T-helper 17 cell (primary cell): ENCODE data around the gene MAGI1. TPM values are rescaled to one million over a fixed set of nuclear protein-coding genes. Genes with fewer than 3 reads are reported as not detected.

Experiments
- ATAC-seq: fragments of 150-1000 bp; cut with Tn5 transposase; 2 replicates; pipeline ENCODE4 v1.10.0; 2021; ENCODE audit warnings: mild to moderate bottlenecking, moderate library complexity
- DNase-seq, 3 donors: peaks; one replicate each; pipeline versions ENCODE4 v3.0.0 to v3.0.0-alpha.2; 2020 to 2021
- H3K9me3 ChIP-seq: one replicate; pipeline ENCODE4 v1.7.0; 2013; ENCODE audit warnings: low read length, mild to moderate bottlenecking; ENCODE audit not compliant: control insufficient read depth, poor library complexity, severe bottlenecking
- H3K27ac Mint-ChIP-seq: one replicate; pipeline ENCODE4 v1.8.0; 2022; ENCODE audit warnings: mild to moderate bottlenecking, moderate library complexity, mixed read lengths
- H3K27me3 Mint-ChIP-seq: one replicate; pipeline ENCODE4 v1.8.0; 2022; ENCODE audit warnings: mixed read lengths
- H3K36me3 Mint-ChIP-seq: one replicate; pipeline ENCODE4 v1.8.0; 2022; ENCODE audit warnings: low read depth, mixed read lengths
- H3K4me1 Mint-ChIP-seq: one replicate; pipeline ENCODE4 v1.8.0; 2022; ENCODE audit warnings: mild to moderate bottlenecking, mixed read lengths
- H3K4me3 Mint-ChIP-seq: one replicate; pipeline ENCODE4 v1.8.0; 2022; ENCODE audit warnings: mild to moderate bottlenecking, moderate library complexity, mixed read lengths
- total RNA-seq, 4 donors: library from RNA in 2 of 4; stranded (reverse) in 2 of 4; gene quantifications; one replicate each; pipeline ENCODE4 v1.2.3 and lab custom pipeline; 2022 to 2026

Gene MAGI1
- total RNA-seq, 2 donors from 2014 or later: not detected

- H3K27me3 Mint-ChIP-seq: no peaks in the 10 kb centered on the region
- no peak for ATAC-seq
- DNase-seq: no peak
- no peak overlapping the region for H3K4me3 Mint-ChIP-seq
- H3K4me1 Mint-ChIP-seq: no peaks in the 10 kb centered on the region
- H3K27ac Mint-ChIP-seq: no peak overlapping the region
- no peaks in the 10 kb centered on the region for H3K36me3 Mint-ChIP-seq
- H3K9me3 ChIP-seq: no peaks in the 10 kb centered on the region
These were observed 723.8 kb downstream of the MAGI1 start for GRCh38 chr3:65314916-65315315.

- no peak for ATAC-seq
- Mint-ChIP-seq H3K4me1 (no peaks in the 10 kb centered on the region), H3K27me3 (no peaks in the 10 kb centered on the region), H3K4me3 (no peak overlapping the region), H3K27ac (no peak overlapping the region), H3K36me3 (no peaks in the 10 kb centered on the region)
- H3K9me3 ChIP-seq: no peaks in the 10 kb centered on the region
- no peak for DNase-seq
These were observed 724.4 kb downstream of the MAGI1 start for GRCh38 chr3:65314269-65314668.

- Mint-ChIP-seq H3K27ac (no peak overlapping the region), H3K27me3 (no peaks in the 10 kb centered on the region), H3K36me3 (no peaks in the 10 kb centered on the region), H3K4me3 (no peak overlapping the region), H3K4me1 (no peaks in the 10 kb centered on the region)
- ATAC-seq: no peak
- H3K9me3 ChIP-seq: no peaks in the 10 kb centered on the region
- DNase-seq: no peak
These were observed 725.1 kb downstream of the MAGI1 start for GRCh38 chr3:65313666-65314065.

GRCh38 chr3:65305836-65306235, 732.9 kb downstream of the MAGI1 start:
- H3K9me3 ChIP-seq: no peaks in the 10 kb centered on the region
- Mint-ChIP-seq H3K4me1 (no peaks in the 10 kb centered on the region), H3K27me3 (no peaks in the 10 kb centered on the region), H3K27ac (no peak overlapping the region), H3K36me3 (no peaks in the 10 kb centered on the region), H3K4me3 (no peak overlapping the region)
- DNase-seq: no peak
- no peak for ATAC-seq

Other genes starting within 250 kb of the MAGI1 start
- gene SLC25A26, start 182.1 kb upstream of the MAGI1 start, total RNA-seq: 10 to 100 TPM; 20.7 to 21.6 TPM